ENCODE results near the gene GPHN.
"Not testable (repeated sequence)": the region's sequence is repeated elsewhere in the genome, so short reads cannot be mapped to it uniquely, and the experiment has no call there.

GPHN gene

GRCh38 chr14:66677780-66678179 is 169.8 kb downstream of the GPHN start:
- no peak for DNase-seq (ENCODE audit: low read depth)

GRCh38 chr14:66680216-66680615 is 172.3 kb downstream of the GPHN start:
- DNase-seq (ENCODE audit: low read depth) = no peak

- DNase-seq (ENCODE audit: low read depth) = no peak
Measured at GRCh38 chr14:66696326-66696725, 188.4 kb downstream of the GPHN start.

GRCh38 chr14:66698503-66698902 is 190.6 kb downstream of the GPHN start:
- no peak for DNase-seq (ENCODE audit: low read depth)

- DNase-seq (ENCODE audit: low read depth) = no peak
Measured at GRCh38 chr14:66701813-66702212, 193.9 kb downstream of the GPHN start.

GRCh38 chr14:66708267-66708666 is 200.3 kb downstream of the GPHN start:
- no peak for DNase-seq (ENCODE audit: low read depth)

- peak; percentile 3 for DNase-seq (ENCODE audit: low read depth)
Measured at GRCh38 chr14:66709291-66709690, 201.3 kb downstream of the GPHN start.

- DNase-seq (ENCODE audit: low read depth) = not testable (repeated sequence)
Measured at GRCh38 chr14:66714291-66714690, 206.3 kb downstream of the GPHN start.

GRCh38 chr14:66715313-66715712 is 207.4 kb downstream of the GPHN start:
- not testable (repeated sequence) for DNase-seq (ENCODE audit: low read depth)

GRCh38 chr14:66716227-66716626 is 208.3 kb downstream of the GPHN start:
- DNase-seq (ENCODE audit: low read depth) = no peak

GRCh38 chr14:66717561-66718140 is 209.7 kb downstream of the GPHN start:
- DNase-seq (ENCODE audit: low read depth) = no peak

GRCh38 chr14:66724996-66725395 is 217.0 kb downstream of the GPHN start:
- DNase-seq (ENCODE audit: low read depth) = no peak

GRCh38 chr14:66731298-66731697 is 223.4 kb downstream of the GPHN start:
- not testable (repeated sequence) for DNase-seq (ENCODE audit: low read depth)

- no peak for DNase-seq (ENCODE audit: low read depth)
Measured at GRCh38 chr14:66735853-66736252, 227.9 kb downstream of the GPHN start.

GRCh38 chr14:66739826-66740225 is 231.9 kb downstream of the GPHN start:
- DNase-seq (ENCODE audit: low read depth) = no peak

GRCh38 chr14:66745078-66745477 is 237.1 kb downstream of the GPHN start:
- no peak for DNase-seq (ENCODE audit: low read depth)

GRCh38 chr14:66746316-66747006 is 238.5 kb downstream of the GPHN start:
- peak; percentile 27 for DNase-seq (ENCODE audit: low read depth)

- DNase-seq (ENCODE audit: low read depth) = no peak
Measured at GRCh38 chr14:66752109-66752508, 244.2 kb downstream of the GPHN start.

- DNase-seq (ENCODE audit: low read depth) = no peak
Measured at GRCh38 chr14:66758031-66758613, 250.2 kb downstream of the GPHN start.

- DNase-seq (ENCODE audit: low read depth) = no peak
Measured at GRCh38 chr14:66772146-66772545, 264.2 kb downstream of the GPHN start.

- no peak for DNase-seq (ENCODE audit: low read depth)
Measured at GRCh38 chr14:66782853-66783252, 274.9 kb downstream of the GPHN start.

- no peak for DNase-seq (ENCODE audit: low read depth)
Measured at GRCh38 chr14:66790101-66790500, 282.2 kb downstream of the GPHN start.

- no peak for DNase-seq (ENCODE audit: low read depth)
Measured at GRCh38 chr14:66802962-66803361, 295.0 kb downstream of the GPHN start.

- no peak for DNase-seq (ENCODE audit: low read depth)
Measured at GRCh38 chr14:66804141-66804540, 296.2 kb downstream of the GPHN start.
